Stimulated activated CD4-positive, alpha-beta T cell treated with anti-CD3 and anti-CD28 coated beads, TNF-alpha, amount 100 ng/mL, for 24 hours (primary cell): ENCODE data around the gene LRRTM1.

Experiments used
- DNase-seq, 3 experiments: peaks; one replicate each; pipeline ENCODE4 v3.0.0-alpha.2; 2020; ENCODE audit warnings: low read depth in 3 of 3

The LRRTM1 gene

GRCh38 chr2:80303909-80304837, at the start of gene LRRTM1:
Gene LRRTM1 (minus strand): TSS chr2:80304752. CDS start chr2:80303819, 933 bp downstream.
- DNase-seq: no peak

GRCh38 chr2:80351231-80351630, 46.7 kb upstream of the LRRTM1 start:
- no peak for DNase-seq

GRCh38 chr2:80348953-80349352, 44.4 kb upstream of the LRRTM1 start:
- DNase-seq: no peak

- DNase-seq: no peak
These were observed 43.5 kb upstream of the LRRTM1 start for GRCh38 chr2:80348078-80348477.

- DNase-seq: no peak
These were observed 35.5 kb upstream of the LRRTM1 start for GRCh38 chr2:80340022-80340421.

GRCh38 chr2:80338794-80339193, 34.2 kb upstream of the LRRTM1 start:
- DNase-seq: no peak

GRCh38 chr2:80335411-80335810, 30.9 kb upstream of the LRRTM1 start:
- no peak for DNase-seq

- no peak for DNase-seq
These were observed 29.3 kb upstream of the LRRTM1 start for GRCh38 chr2:80333886-80334285.

GRCh38 chr2:80330527-80331450, 26.2 kb upstream of the LRRTM1 start:
- DNase-seq: no peak

GRCh38 chr2:80329491-80329890, 24.9 kb upstream of the LRRTM1 start:
- DNase-seq: no peak

- no peak for DNase-seq
These were observed 23.6 kb upstream of the LRRTM1 start for GRCh38 chr2:80328159-80328571.

GRCh38 chr2:80326861-80327260, 22.3 kb upstream of the LRRTM1 start:
- no peak for DNase-seq

- DNase-seq: no peak
These were observed 21.7 kb upstream of the LRRTM1 start for GRCh38 chr2:80326214-80326613.

- DNase-seq: no peak
These were observed 20.0 kb upstream of the LRRTM1 start for GRCh38 chr2:80324525-80324924.

GRCh38 chr2:80323610-80324009, 19.1 kb upstream of the LRRTM1 start:
- DNase-seq: no peak

GRCh38 chr2:80322958-80323357, 18.4 kb upstream of the LRRTM1 start:
- no peak for DNase-seq

GRCh38 chr2:80322311-80322920, 17.9 kb upstream of the LRRTM1 start:
- DNase-seq: no peak

- no peak for DNase-seq
These were observed 7.8 kb upstream of the LRRTM1 start for GRCh38 chr2:80312282-80312839.

GRCh38 chr2:80311304-80311703, 6.8 kb upstream of the LRRTM1 start:
- no peak for DNase-seq

GRCh38 chr2:80303006-80303908, 1.3 kb downstream of the LRRTM1 start:
- DNase-seq: no peak
